ENCODE data around the gene DKK3. TPM values are rescaled to one million over a fixed set of nuclear protein-coding genes. Genes with fewer than 3 reads are reported as not detected.
"Not testable (repeated sequence)": the region's sequence is repeated elsewhere in the genome, so short reads cannot be mapped to it uniquely, and the experiment has no call there.

DKK3 gene
- total RNA-seq, 1 donor from 2014 or later, result not detected

GRCh38 chr11:12043959-12044791 lies 35.7 kb upstream of the DKK3 start:
- intact Hi-C loops (cut with micrococcal nuclease), result loop anchor here (1.0 to 5.0 kb wide), 2 partner anchors 113 to 257 kb away; no protein-coding TSS in a partner anchor

GRCh38 chr11:12043221-12043620 lies 34.8 kb upstream of the DKK3 start:
- peaks cover 19% of the 10 kb centered on the region for H3K27me3 Mint-ChIP-seq
- peaks cover 15% of the 10 kb centered on the region for H3K4me1 Mint-ChIP-seq
- intact Hi-C loops (cut with micrococcal nuclease), result loop anchor here (5.0 kb wide), 1 partner anchor 256 kb away; no protein-coding TSS in a partner anchor
- no peak overlapping the region for H3K27ac Mint-ChIP-seq
- DNase-seq, result no peak
- H3K4me3 Mint-ChIP-seq, result no peak overlapping the region
- no peaks in the 10 kb centered on the region for H3K9me3 Mint-ChIP-seq
- H3K36me3 Mint-ChIP-seq (ENCODE audit: low read depth), result no peaks in the 10 kb centered on the region

More at GRCh38 chr11:12043959-12044791, 35.7 kb upstream of the DKK3 start:
- no peaks in the 10 kb centered on the region for H3K9me3 Mint-ChIP-seq
- H3K4me3 Mint-ChIP-seq, result no peak overlapping the region
- H3K36me3 Mint-ChIP-seq (ENCODE audit: low read depth), result no peaks in the 10 kb centered on the region
- DNase-seq, result peak; percentile 90
- H3K27me3 Mint-ChIP-seq, result peaks cover 16% of the 10 kb centered on the region
- H3K4me1 Mint-ChIP-seq, result peaks cover 19% of the 10 kb centered on the region
- H3K27ac Mint-ChIP-seq, result peak overlapping the region; percentile 2

- Mint-ChIP-seq H3K36me3 (ENCODE audit: low read depth) (no peaks in the 10 kb centered on the region), H3K27me3 (peaks cover 29% of the 10 kb centered on the region), H3K27ac (no peak overlapping the region), H3K9me3 (no peaks in the 10 kb centered on the region), H3K4me1 (peaks cover 9% of the 10 kb centered on the region), H3K4me3 (no peak overlapping the region)
- intact Hi-C loops (cut with micrococcal nuclease), result loop anchor here (5.0 kb wide), 1 partner anchor 255 kb away; no protein-coding TSS in a partner anchor
- DNase-seq, result no peak
Observed at GRCh38 chr11:12042215-12042676, 33.8 kb upstream of the DKK3 start.

GRCh38 chr11:12040719-12041118 lies 32.3 kb upstream of the DKK3 start:
- not testable (repeated sequence) for H3K27ac Mint-ChIP-seq; H3K4me3 Mint-ChIP-seq; H3K9me3 Mint-ChIP-seq; H3K4me1 Mint-ChIP-seq; DNase-seq; H3K36me3 Mint-ChIP-seq (ENCODE audit: low read depth)
- intact Hi-C loops (cut with micrococcal nuclease), result loop anchor here (5.0 kb wide), 1 partner anchor 253 kb away; no protein-coding TSS in a partner anchor
- peaks cover 41% of the 10 kb centered on the region for H3K27me3 Mint-ChIP-seq

GRCh38 chr11:12032968-12033367 lies 24.5 kb upstream of the DKK3 start:
- intact Hi-C loops (cut with micrococcal nuclease), result no loop called here
- Mint-ChIP-seq H3K4me1 (no peaks in the 10 kb centered on the region), H3K4me3 (no peak overlapping the region), H3K27me3 (peaks cover 54% of the 10 kb centered on the region), H3K9me3 (peaks cover 5% of the 10 kb centered on the region), H3K36me3 (ENCODE audit: low read depth) (no peaks in the 10 kb centered on the region), H3K27ac (no peak overlapping the region)
- no peak for DNase-seq

- intact Hi-C loops (cut with micrococcal nuclease), result no loop called here
- H3K27ac Mint-ChIP-seq, result no peak overlapping the region
- no peaks in the 10 kb centered on the region for H3K36me3 Mint-ChIP-seq (ENCODE audit: low read depth)
- H3K4me3 Mint-ChIP-seq, result no peak overlapping the region
- peaks cover 5% of the 10 kb centered on the region for H3K9me3 Mint-ChIP-seq
- no peaks in the 10 kb centered on the region for H3K4me1 Mint-ChIP-seq
- peaks cover 44% of the 10 kb centered on the region for H3K27me3 Mint-ChIP-seq
- no peak for DNase-seq
Observed at GRCh38 chr11:12031856-12032544, 23.6 kb upstream of the DKK3 start.

DNA sequence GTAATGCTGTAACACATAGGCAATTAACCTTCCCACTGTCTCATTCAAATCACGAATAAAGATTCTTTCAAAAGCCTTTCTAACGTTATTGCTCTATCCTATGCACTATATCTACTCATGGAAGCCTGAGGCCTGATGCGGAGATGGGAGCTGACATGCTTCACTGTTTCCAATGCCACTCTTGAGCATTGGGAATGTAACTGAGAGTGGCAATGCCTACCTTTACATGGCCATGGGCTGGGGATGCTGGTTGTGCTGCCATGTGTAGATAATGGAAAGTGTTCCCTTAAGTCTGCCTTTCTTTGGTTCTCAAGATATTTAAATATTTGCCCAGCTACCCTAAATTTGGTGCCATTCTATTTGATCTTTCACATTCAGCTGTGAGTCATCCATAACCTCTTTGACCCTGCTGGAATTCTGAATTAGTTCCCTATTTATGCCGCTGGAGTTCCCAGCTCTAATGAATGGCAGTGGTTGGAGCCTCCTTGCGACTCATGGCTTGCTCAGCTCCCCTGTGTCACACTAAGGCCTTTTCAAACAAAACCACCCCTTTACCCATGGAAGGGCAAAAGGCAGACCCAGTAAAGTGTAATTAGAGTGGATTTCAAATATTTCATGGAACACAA lies 21.4 kb upstream of the DKK3 start:
- Mint-ChIP-seq H3K27ac (no peak overlapping the region), H3K4me1 (no peaks in the 10 kb centered on the region), H3K27me3 (peaks cover 26% of the 10 kb centered on the region), H3K9me3 (peaks cover 5% of the 10 kb centered on the region), H3K4me3 (no peak overlapping the region), H3K36me3 (ENCODE audit: low read depth) (no peaks in the 10 kb centered on the region)
- no peak for DNase-seq
- intact Hi-C loops (cut with micrococcal nuclease), result no loop called here

- H3K27me3 Mint-ChIP-seq, result peaks cover 23% of the 10 kb centered on the region
- DNase-seq, result no peak
- H3K36me3 Mint-ChIP-seq (ENCODE audit: low read depth), result no peaks in the 10 kb centered on the region
- H3K27ac Mint-ChIP-seq, result no peak overlapping the region
- H3K4me3 Mint-ChIP-seq, result no peak overlapping the region
- intact Hi-C loops (cut with micrococcal nuclease), result no loop called here
- peaks cover 12% of the 10 kb centered on the region for H3K9me3 Mint-ChIP-seq
- H3K4me1 Mint-ChIP-seq, result no peaks in the 10 kb centered on the region
Observed at GRCh38 chr11:12029119-12029518, 20.7 kb upstream of the DKK3 start.

DNA sequence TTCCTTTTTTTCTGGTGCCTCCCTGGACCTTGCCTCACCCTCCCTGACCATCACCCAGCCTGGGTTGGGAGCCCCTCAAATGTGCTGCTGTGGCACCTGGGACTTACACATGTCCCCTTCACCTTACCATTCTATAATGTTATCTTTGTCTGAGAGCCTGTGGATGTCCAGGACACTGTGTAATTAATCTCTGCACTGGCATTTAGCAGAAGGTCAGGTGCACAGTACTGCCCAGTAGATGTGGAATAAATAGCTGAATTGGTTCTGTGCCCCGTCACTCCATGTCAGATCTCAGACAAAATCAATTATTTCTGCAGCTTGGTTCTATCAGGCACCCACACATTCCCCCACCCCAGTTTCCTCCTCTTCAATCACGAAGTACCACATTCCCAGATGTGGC lies 19.9 kb upstream of the DKK3 start:
- intact Hi-C loops (cut with micrococcal nuclease), result no loop called here
- Mint-ChIP-seq H3K27ac (no peak overlapping the region), H3K36me3 (ENCODE audit: low read depth) (no peaks in the 10 kb centered on the region)

DNA sequence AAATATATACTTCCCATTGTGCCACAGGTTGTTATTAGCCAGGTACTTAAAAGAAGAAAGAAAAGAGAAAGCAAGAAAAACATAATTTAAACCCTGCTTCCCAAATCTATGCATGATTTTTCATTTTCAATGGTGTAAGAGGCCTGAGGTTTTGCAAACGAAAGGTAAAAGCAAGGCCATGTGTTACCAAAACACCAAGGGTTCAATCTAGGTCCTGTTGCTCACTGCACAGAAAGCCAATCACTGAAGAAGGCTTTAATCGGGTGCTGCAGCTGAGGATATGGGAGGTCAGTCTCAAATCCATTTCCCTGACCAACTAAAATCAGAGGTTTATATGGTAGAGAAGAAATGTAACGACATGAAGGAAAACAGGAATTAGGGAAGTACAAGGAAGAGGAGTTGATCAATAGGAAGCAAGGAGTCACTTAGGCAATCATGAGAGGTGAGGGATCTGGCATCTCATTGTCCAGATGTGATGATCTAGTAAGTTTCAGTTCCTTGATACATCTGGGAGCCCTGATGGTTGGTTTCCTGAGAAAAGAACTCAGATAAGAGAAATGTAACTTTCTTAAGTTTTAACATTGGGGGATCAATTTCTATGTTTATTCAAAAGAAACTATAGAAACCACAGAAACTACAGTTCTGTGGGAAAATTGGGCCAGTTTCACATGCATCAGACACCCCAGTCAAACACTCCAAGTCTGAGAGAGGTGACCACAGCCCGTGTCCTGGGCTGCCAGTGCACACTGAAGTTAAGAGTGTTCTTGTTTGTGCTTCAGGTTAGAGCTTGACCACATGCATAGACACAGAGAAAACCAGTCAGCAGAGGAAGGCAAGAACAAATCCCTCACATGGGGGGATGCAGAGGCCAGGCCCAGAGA lies 18.1 kb upstream of the DKK3 start:
- Mint-ChIP-seq H3K4me3 (no peak overlapping the region), H3K36me3 (ENCODE audit: low read depth) (no peaks in the 10 kb centered on the region), H3K9me3 (peaks cover 22% of the 10 kb centered on the region), H3K4me1 (no peaks in the 10 kb centered on the region), H3K27ac (no peak overlapping the region), H3K27me3 (peaks cover 29% of the 10 kb centered on the region)
- intact Hi-C loops (cut with micrococcal nuclease), result no loop called here
- no peak for DNase-seq

More for the DNA sequence above, 19.9 kb upstream of the DKK3 start:
- DNase-seq, result no peak
- peaks cover 13% of the 10 kb centered on the region for H3K9me3 Mint-ChIP-seq
- H3K27me3 Mint-ChIP-seq, result peaks cover 19% of the 10 kb centered on the region
- H3K4me3 Mint-ChIP-seq, result no peak overlapping the region
- no peaks in the 10 kb centered on the region for H3K4me1 Mint-ChIP-seq

DNA sequence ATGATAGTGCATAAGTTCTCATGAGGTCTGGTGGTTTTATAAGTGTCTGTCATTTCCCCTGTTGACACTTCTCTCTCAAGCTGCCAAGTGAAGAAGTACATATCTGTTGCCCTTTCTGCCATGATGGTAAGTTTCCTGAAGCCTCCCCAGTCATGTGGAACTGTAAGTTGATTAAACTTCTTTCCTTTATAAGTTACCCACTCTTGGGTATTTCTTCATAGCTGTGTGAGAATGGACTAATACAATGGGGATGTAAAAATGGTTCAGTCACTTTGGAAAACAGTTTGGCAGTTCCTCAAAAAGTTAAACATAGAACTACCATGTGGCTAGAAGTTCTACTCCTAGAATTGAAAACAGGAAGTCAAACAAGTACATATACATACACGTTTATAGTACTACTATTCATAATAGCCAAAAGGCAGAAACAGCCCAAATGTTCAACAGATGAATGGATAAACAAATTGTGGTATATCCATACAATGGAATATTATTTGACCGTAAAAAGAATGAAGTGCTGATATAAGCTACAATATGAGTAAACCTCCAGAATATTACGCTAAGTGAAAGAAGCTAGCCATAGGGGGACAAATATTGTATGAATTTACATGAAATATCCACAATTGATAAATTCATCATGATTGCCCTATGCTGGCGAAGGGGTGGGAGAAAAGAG lies 16.0 kb upstream of the DKK3 start:
- Mint-ChIP-seq H3K4me3 (no peak overlapping the region), H3K27me3 (peaks cover 27% of the 10 kb centered on the region), H3K4me1 (no peaks in the 10 kb centered on the region), H3K27ac (no peak overlapping the region), H3K36me3 (ENCODE audit: low read depth) (no peaks in the 10 kb centered on the region), H3K9me3 (peaks cover 22% of the 10 kb centered on the region)
- intact Hi-C loops (cut with micrococcal nuclease), result no loop called here
- no peak for DNase-seq

DNA sequence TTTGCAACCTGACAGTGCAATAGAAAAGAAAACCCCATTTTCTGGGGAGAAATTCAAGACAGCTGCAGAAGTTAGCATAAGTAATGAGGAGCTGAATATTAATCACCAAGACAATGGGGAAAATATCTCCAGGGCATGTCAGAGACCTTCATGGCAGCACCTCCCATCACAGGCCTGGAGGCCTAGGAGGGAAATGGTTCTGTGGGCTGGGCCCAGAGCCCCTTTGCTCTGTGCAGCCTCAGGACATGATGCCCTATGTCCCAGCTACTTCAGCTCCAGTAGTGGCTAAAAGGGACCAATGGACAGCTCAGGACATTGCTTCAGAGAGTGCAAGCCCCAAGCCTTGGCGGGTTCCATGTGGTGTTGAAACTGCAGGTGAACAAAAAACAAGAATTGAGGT lies 14.6 kb upstream of the DKK3 start:
- DNase-seq, result no peak
- Mint-ChIP-seq H3K27me3 (peaks cover 29% of the 10 kb centered on the region), H3K4me3 (no peak overlapping the region), H3K4me1 (no peaks in the 10 kb centered on the region), H3K9me3 (peaks cover 22% of the 10 kb centered on the region), H3K27ac (no peak overlapping the region), H3K36me3 (ENCODE audit: low read depth) (no peaks in the 10 kb centered on the region)
- intact Hi-C loops (cut with micrococcal nuclease), result no loop called here

- peaks cover 22% of the 10 kb centered on the region for H3K9me3 Mint-ChIP-seq
- H3K4me3 Mint-ChIP-seq, result no peak overlapping the region
- intact Hi-C loops (cut with micrococcal nuclease), result no loop called here
- peaks cover 42% of the 10 kb centered on the region for H3K27me3 Mint-ChIP-seq
- H3K36me3 Mint-ChIP-seq (ENCODE audit: low read depth), result no peaks in the 10 kb centered on the region
- no peaks in the 10 kb centered on the region for H3K4me1 Mint-ChIP-seq
- no peak for DNase-seq
- no peak overlapping the region for H3K27ac Mint-ChIP-seq
Observed at GRCh38 chr11:12020546-12020945, 12.1 kb upstream of the DKK3 start.
